HG03354 (cell line): ENCODE measurements around the gene PEX5L.
A peak's percentile ranks its signal among the peaks of the same experiment; 100 is the strongest.

Source experiments
- ATAC-seq: cut with Tn5 transposase; IDR thresholded peaks from one replicate; pipeline ENCODE4 v1.9.1; 2021; ENCODE audit warnings: mild to moderate bottlenecking; ENCODE audit not compliant: unreplicated experiment, poor library complexity, severe bottlenecking

PEX5L gene

DNA sequence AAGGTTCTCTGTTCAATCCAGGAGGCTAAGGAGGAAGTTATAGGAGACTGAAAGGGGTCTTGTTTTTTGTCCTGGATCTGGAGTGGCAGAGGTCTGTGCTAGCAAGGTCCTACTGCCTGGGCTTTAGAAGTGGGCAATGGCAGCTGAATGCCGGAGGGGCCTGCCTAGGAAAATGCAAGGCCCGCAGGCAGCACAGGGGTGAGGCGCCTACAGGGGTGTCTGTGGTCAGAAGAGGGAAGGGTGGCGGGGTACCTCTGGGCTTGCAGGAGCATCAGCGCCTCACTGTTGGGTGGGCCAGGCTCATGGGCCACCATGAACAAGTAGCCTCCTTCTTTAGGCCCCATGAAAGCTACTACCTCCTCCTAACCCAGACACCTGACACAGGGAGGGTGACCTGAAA lies 175.4 kb downstream of the PEX5L start:
- no peak for ATAC-seq

DNA sequence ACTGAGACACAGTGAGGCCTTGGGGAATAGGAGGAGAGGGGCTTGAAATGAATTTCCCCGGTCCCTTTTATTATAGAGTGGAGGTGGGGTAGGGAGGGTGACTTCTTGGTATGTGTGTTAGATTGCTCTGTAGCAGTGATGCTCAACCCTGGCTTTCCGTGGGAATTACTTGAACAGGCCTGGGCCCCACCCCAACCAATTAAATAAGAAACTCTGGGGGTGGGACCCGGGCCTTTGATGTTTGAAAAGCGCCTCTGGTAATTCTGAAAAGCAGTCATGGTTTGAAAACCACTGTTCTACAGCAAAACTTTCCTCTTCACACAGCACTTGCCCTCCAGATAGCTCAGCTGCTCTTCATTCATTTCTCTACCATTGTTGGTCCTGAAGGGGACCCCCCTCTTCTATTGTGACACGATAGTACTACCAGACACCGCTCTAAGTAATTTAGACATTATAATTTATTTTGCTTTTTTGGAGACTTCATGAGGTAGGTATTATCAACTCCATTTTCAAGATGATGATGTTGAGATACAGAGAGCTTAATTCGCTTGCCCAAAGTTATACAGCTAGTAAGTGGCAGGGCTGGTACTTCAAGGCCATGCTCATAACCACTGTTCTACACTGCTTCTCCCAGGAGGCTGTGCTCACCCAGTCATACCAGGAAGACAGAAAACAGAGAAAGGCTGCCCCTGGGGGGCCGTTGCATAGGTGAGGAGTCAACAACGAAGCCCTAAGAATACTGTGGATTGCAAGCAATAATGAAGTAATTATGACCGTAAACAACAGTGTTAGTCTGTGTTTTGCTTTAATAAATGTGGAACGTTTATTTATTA lies 176.2 kb downstream of the PEX5L start:
- no peak for ATAC-seq

DNA sequence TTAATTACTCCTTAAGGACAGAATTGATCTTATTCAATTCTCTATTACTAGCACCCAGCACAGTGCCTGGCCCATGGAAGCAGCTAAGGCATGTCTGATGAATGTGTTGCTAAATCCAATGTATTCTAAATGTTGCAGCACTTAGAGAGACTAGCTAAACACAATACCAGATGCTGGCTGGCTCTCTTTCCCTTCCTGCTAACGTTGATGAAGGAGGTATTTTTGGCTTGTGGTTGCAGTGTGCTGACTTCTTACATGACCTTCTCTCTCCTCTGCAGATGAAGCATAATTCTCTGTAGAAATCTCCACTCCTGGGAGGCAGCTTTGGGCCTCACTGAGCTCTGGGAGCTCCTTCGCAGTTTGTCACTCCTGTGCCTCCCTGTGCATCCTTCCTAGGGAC lies 183.6 kb downstream of the PEX5L start:
- peak; percentile 60 for ATAC-seq

DNA sequence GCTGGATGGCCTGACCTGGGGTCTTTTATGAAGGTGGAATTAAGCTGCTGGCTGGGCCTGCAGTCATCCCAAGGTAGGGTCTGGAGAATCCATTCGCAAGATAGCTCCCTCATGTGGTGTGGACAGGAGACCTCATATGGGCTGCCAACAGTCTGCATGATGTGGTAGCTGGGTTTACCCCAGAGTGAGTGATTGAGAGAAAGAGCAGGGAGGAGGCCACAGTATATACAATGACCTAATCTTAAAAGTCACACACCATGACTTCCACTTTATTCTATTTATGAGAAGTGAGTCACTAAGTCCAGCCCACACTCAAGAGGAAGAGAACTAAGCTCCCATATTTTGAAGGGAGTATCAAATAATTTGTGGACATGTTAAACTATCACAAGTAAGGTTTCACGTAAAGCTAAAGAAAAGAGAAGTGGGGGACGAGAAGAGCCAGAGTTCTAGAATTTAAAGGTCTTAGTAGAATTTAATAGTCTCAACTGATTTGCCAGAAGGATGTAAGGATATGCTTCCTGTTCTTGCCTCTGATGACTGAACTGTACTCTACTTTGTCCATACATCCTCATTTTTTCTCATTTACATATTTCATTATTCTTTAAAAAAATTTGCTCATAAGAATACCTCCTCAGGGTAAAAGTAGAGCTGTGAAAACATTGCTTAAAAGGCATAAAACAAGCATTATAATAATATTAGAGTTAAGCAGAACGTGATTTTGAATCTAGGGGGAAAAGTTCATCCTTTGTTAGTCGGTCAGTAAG lies 184.4 kb downstream of the PEX5L start:
- peak; percentile 79 for ATAC-seq

DNA sequence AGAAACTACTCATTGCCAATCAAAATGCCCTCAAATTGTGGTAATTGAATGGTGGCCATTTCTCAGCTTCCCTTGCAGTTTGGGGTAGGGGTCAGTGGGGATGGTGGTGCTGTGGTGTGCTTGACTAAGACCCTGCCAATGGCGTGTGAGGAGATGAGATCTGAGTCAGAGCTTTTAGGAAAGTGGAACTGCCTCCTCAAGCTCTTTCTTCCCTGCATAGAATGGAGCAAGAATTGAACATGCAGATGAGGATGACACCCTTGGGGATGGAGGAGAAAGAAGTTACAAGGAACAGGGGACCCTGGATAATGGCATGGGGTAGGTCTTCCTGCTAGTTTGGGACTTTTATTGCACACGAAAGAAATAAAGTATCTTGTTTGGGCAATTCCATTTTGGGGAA lies 188.0 kb downstream of the PEX5L start:
- no peak for ATAC-seq

DNA sequence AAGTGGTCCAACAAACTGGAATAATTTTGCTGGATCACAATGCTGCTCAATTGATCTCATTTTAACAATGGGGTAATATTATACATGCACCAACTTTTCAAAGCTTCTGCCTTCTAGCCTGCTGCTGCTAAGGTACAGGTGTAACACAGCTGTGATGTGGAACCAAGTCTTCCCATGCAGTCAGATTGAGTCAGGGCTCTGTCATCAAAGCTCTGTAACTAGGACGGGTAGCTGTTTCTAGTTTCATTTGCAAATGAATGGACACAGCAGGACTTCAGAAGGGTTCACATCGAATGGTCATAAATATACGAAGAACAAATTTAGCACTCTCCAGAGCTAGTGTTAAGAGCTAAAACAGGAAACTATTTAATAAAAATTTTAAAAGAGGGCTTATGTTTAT lies 194.7 kb downstream of the PEX5L start:
- ATAC-seq = no peak

DNA sequence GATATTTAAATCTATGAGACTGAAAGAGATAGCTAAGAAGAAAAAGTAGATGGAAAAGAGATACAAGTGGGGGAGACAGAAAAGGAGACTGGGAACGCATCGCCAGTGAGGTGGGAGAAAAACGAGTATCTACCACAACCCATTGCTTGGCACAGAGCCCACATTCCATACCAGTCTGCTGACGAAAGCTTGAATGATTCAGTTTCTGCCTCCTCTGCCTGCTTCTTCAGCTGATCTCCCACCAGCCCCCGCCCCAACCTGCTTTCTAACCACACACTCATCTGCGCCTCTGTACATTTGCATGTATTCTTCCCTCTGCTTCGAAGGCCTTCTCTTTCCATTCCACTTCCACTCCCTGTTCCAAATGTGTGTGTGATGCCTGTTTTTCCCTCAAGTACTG lies 195.8 kb downstream of the PEX5L start:
- ATAC-seq = no peak

DNA sequence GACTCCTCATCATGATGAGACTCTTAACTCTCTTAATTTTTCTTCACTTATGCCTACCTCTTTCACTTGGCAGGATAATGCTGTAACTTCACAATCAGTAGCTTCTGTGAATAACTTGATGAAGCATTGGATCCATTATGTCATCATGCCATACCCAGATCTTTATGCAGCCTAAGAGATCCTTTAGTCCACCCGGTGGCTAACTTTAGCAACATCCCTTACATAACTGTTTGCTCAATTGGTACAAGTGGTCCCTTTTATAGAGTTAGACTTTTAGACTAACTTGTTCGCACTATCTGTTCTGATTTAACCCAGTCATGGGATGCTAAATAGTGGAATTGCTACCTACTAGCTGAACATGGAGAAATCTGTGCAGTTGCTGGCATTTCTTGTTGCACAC lies 199.4 kb downstream of the PEX5L start:
- ATAC-seq = no peak

DNA sequence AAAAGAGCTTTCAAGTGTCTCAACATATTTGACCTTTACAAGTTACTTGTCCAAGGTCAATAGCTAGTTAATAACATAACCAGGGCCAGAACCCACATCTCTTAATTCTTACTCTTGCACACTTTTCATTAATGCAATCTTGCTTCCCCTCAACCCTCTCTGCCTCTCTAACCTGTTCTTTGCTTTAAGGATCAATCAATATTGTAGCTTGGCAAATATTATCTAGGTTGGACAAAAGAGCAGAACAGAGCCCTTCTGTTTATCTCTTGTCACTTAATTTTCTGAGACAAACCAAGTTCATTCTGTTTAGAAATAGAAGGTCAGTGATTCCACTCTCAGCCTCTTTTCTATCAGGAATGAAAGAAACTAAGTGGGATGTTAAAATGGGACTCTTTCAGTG lies 203.4 kb downstream of the PEX5L start:
- ATAC-seq = no peak

DNA sequence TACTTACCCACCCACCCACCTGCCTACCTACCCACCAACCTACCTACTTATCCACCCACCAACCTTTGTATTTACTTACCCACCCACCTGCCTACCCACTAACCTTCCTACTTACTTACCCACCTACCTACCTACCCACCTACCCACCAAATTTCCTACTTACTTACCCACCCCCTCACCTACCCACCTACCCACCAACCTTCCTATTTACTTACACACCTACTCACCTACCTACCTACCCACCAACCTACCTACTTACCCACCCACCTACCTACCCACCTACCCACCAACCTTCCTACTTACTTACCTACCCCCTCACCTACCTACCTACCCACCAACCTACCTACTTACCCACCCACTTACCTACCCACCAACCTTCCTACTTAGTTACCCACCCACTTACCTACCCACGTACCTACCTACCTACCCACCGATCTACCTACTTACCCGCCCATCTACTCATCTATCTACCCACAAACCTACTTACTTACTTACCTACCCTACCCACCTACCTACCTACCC lies 204.3 kb downstream of the PEX5L start:
- ATAC-seq = no peak

DNA sequence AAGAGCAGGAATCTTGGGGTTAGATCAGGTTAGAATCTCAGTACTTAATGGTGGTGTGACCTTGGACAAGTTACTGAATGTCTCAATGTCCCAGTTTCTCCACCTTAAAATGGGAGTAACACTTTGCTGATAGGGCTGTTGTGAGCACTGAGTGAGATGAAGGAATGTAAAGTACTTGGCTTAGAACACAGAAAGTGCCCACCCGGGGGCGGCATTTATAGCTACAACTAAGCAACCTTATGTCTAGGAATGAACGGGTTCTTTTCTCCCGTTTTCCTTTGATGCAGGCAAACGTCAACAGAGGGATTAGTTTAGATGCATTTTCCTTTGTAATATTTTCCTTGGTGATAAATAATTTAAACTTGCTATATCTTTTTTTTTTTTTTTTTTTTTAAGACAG lies 207.3 kb downstream of the PEX5L start:
- ATAC-seq = no peak

DNA sequence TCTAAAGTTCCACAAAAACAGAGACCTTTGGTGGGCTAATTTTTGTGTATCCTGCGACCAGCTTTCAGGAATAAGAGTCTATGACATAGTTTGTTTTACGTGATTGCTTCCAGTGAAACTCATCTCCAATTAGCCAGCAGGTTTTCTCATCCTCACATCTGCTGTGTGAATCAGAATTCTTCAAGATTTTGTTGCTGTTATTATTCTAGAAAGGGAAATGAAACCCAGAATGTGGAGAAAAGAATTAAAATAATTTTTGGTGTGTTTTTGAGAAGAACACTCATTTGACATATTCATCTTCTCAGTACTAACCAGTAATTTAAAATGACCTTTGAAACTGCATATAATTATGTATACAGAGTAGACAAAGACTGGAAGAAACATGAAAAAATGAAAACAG lies 208.0 kb downstream of the PEX5L start:
- no peak for ATAC-seq

DNA sequence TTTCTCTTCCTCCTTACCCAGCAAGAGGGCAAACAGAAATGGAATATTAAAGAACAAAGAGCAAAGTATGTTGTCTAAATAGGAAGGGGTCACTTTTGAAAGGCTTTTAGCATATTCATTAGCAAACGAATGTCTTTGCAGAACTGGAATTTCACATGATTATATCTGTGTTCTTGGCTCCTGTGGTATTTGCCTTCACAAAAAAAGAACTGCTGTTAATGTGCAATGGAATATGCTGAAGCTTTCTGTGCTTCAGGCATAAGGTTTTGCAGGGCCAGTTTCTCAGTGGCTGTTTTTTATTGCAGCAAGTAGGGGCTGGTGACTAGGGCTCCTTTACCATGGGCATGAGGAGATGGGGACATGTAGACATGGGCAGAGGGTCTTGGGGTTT lies 210.5 kb downstream of the PEX5L start:
- no peak for ATAC-seq

DNA sequence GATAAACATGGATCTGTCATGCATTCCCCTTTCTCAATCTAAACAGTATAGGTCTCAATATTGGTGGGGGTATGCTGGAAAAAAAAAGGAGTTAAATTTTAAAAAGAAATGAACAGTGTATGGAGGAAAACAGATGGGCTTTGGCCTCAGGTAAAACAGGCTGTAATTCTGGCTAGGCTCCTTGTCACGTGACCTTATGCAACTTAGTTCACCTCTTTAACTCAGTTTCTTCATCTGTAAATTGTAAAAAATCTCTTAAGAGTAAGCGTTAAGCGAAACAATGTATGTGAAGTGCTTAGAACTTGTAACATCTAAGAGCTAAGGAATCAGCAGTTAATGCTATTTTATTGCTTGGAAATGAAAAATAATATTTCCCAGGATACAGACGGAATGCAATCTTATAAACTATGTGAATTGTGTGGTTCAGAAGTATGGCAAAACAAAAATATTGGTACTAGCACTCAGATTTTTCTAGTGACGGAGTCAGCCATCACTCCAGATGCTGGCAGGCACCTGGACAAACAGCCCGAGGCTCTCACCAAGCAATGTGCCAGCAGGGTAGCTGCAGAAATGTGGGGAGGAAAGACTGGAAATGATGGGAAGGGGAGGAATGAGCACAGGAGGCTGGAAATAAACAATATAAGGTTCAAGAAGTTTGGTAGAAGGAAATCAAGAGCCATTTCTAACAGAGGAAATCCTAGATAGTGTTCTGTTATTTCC lies 211.1 kb downstream of the PEX5L start:
- ATAC-seq = no peak

DNA sequence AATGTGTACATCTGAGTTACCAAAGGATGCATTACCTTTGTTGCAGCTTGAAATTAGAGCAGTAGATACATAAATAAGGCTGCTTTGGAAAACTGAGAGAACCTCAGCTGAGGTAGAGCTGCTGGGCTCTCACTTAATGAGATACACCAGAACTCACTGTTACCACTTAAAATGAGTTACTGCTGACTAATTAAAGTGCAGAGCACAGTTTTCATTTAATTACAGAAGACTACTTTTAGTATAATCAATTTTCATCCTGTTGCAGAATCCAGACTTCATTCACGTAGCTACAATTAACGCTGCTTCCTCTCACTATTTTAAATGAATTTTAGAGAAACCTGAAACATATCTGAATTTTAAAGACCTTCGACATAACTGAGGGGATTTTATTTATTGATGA lies 214.4 kb downstream of the PEX5L start:
- no peak for ATAC-seq

DNA sequence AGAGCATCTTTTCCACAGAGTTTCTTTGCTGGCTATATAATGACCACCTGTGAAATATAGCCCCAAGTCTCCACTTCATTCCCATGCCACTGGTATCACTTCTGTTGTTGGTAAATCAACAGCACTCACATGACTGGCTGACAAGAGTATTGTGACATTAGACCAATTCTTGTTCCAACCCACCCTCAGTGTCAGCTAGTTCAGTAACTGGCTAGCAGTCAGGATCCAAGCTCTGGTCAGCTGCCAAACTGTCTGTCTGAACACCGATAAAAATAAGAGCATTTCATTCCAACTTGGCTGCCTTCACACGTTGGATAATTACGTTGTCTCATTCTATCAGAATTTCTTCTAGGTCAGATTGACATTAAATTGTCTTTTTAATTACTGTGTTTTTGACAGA lies 217.4 kb downstream of the PEX5L start:
- ATAC-seq = no peak

DNA sequence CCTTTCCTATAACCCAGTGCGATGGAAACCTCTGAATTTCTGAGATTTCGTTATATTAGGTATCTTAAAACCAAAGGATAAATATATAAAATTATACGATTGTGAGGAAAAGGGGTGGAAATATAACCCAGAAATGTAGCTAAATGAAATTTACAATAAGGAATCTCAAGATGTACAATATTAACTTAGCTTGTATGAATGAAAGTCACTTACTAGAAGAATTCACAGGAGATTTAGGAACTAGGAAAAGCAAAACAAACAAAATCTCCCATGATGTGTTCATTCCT lies 224.7 kb downstream of the PEX5L start:
- no peak for ATAC-seq

DNA sequence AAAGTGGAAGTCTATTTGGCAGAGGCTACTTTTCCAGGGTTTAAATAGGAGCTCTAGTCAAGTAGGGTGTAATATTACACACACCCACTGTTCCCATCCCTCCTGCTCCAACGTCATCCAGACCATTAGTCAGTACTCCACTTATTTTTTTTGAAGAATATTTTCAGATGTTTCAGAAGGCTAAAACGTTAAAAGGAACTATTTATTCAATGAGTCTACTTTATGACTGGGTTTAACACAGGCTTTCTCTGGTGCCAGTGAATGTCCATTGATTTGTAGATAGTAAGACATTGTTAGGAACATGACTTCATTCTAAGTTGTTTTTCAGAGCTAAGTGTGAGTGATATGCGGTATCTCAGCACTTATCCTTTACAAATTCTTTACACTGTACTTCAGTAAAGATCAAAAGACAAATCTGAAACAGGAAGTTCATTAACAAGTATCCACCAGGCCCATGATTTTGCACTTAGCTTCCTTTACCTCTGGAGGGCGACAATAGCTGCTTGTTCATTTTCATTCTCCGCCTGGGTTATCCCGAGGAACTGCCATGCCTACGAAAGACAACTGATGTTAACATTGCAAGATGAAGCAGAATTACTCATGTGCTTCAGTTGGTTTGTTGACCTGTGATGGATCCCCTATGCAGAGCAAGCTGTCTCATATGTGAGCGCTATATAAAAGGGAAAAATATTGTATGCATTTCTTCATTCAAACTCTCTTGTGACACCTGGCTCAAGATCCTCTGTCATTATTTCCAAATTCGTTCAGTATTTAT lies 225.2 kb downstream of the PEX5L start:
- ATAC-seq = peak; percentile 93

DNA sequence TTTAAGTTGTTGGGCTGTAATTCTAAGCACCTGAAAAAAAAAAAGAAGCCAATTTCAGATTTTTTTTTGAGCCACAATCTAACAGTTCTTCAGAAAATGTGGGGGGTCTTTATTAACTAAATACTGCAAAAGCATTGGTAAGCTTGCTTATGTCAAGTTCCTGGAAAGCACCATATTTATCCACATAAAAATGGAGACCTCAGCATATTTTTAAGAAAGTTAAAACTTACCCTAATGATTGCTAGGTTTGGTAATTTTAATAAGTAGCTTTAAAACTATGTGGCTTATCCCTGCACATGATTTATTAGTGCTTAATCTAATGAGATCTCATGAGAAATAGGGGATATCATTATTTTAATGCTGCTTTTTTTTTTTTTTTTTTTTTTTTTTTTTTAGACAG lies 227.1 kb downstream of the PEX5L start:
- ATAC-seq = no peak

DNA sequence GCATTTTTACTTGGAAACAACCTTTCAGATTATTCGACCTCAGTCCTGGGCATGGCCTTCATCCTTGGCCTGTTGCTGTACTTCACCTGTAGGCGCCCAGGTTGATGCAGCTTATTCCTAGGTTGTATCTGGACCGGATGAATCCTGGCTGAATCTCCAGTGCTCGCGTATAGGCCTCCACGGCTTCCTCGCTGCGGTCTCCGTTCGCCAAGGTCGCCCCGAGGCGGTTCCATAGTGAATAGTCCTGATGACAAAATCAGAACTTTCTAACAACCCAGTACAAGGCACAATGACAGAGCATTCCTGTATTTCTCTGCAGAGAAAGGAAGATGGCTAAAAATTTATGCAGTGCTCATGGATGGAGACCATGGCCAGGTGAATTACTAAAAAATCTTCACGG lies 229.1 kb downstream of the PEX5L start:
- no peak for ATAC-seq
